NCI-H1105 (cell line): ENCODE data around the gene USP46.
A peak's percentile ranks its signal among the peaks of the same experiment; 100 is the strongest.

ENCODE experiments used
- DNase-seq: peaks from one replicate; lab custom pipeline; 2025; lab: John Stamatoyannopoulos, UW

Gene USP46

DNA sequence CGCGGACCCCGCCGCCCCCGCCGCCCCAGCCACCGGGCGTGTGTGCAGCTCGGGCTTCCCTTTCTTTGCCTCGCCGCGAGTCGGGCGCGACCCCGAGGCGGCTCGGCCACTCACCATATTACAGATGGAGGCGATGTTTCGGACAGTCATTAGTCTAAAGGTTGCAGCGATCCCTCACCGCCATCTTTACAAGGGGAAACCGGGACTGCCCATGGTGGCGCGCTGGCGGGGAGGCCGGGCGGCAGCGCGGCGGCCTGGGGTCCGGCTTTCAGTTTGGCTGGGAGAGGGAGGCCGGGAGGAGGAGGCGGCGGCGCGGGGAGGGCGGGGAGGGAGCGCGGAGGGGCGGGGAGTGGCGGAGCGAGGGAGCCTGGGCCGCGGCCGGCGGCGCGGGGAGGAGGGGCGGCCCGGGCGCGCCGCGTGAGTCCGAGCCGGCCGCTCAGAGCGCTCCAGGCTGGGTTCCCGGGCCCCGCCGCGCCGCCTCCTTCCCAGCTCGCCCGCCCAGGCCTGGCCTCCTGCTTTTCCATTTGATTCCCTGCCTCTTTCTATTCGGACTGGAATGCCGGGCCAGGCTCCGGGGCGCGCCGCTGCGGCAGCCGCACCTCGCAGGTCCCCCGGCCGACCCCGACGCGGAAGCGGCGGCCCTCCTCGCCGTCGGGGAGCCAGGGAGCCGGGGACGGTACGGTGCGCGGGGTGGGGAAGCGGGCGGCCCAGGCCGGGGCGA, at the start of gene USP46:
Gene USP46 (minus strand): TSS at position 301 of the 721 bp plus-strand sequence. CDS start 151 bp downstream, at position 150.
- DNase-seq: no peak

- peak; percentile 24 for DNase-seq
Observed at GRCh38 chr4:52704661-52705060, 45.6 kb upstream of the USP46 start.

DNA sequence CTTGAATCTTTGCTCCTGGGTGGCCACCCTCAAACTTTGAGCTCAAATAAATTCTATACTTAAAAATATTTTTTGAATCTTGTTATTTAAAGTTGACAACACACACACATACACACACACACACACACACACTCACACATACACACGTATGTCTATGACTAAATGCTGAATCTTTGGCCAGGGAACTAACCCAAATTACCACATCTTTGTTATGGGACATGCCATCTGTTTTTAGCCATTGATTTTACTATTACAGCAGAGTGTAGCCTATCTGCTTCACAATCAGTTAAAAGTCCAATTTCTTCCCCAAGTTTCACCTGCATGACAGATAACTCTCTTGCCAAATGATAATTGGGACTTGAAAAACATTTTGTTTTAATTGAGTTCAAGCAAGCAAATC, 45.0 kb upstream of the USP46 start:
- DNase-seq: peak; percentile 4

GRCh38 chr4:52701207-52701606, 42.1 kb upstream of the USP46 start:
- no peak for DNase-seq

GRCh38 chr4:52694936-52695335, 35.8 kb upstream of the USP46 start:
- no peak for DNase-seq

DNA sequence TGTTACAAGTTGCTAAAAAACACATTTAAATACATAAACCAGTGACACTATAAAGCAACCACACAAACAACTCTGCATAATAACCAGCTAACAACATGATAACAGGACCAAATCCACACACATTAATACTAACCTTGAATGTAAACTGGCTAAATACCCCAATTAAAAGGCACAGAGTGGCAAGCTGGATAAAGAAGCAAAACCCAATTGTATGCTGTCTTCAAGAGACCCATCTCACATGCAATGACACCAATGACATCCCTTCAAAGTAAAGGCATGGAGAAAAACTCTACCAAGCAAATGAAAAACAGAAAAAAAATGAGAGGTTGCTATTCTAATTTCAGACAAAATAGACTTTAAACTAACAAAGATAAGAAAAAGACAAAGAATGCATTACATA, 34.4 kb upstream of the USP46 start:
- DNase-seq: no peak

- DNase-seq: no peak
Observed at GRCh38 chr4:52689096-52689495, 30.0 kb upstream of the USP46 start.

DNA sequence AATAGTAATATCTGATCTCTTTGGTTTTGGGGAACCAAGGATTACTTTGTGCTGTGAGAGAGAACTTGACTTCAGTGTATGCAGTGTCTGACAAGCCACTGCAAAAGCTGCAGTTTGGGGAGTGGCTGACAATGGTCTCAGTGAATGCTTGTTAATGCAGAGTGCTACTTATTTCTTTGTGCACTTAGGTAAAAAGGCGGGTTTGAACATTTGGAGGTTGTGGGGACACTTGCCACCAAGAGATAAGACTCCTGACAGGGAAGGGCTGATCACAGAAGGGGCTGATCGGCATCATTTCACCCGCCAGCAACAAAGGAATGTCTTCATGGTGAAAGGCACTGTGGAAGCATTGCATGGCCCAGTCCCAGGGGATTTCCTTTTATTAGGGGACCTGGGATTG, 28.6 kb upstream of the USP46 start:
- no peak for DNase-seq

DNA sequence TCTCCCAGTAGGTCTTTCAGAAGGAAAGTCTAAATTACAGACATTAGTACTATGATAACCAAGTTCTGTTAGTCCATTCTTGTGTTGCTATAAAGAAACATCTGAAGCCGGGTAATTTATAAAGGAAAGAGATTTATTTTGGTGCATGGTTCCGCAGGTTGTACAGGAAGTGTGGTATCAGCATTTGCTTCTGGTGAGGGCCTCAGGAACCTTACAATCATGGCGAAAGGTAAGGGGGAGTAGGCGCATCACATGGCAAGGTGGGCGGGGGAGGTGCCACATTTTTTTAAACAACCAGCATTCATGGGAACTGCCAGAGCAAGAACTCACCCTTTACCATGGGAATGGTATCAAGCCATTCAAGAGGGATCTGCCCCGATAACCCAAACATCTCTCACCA, 26.2 kb upstream of the USP46 start:
- DNase-seq: no peak

- no peak for DNase-seq
Observed at GRCh38 chr4:52684896-52685295, 25.8 kb upstream of the USP46 start.

DNA sequence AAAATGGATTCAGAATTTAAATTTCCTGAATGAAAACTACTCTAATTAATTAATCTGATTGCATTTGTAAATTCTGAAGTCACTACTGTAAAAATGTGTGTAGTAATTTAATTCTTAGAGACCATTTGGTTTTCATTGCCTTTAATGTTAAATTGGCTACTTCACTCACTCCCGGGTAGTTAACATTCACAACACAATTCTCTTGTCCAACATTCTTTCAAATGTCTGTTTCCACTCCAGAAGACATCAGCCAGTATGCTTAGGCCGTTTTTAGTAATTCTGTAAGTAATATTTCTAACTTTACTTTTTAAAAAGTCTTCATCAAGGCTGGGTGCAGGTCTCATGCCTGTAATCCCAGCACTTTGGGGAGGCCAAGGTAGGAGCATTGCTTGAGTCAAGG, 21.3 kb upstream of the USP46 start:
- DNase-seq: no peak

GRCh38 chr4:52676536-52676935, 17.4 kb upstream of the USP46 start:
- DNase-seq: no peak

- no peak for DNase-seq
Observed at GRCh38 chr4:52675111-52675510, 16.0 kb upstream of the USP46 start.

DNA sequence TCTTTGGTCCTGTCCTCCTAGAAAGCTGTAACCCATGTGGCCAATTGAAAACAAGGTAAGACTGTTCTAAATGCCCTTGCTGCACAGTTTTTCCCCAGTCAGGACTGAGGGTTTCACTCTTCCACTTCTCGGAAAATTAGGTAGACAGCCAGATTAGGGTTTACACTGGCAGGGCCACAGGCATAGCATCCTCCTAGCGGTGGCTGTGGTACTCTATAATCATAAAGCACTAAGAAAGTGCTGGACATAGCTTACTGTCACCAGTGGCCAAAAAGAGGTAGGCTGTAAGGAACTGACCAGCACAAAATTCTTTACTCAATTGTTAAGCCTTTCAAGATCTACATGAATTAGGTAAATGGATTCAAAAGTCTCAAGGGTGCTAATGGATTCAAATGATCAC, 11.6 kb upstream of the USP46 start:
- DNase-seq: no peak

DNA sequence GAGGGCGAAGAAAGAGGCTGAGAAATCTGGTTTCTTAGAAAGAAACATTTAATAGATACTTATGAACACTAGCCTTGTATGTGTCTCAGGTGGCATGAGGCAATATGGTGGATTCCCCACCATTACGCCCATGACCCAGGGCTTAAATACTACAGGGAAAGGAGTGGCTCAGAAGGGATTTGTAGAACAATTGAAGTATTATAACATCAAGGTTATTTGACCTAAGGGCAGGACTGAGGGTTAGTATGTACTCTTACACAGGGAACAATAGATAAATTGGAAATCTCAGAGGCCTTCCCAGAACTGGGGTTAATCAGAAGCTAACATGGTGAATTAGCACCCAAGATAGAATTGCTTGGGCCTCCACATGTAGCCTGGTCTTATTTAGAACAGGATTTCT, 11.0 kb upstream of the USP46 start:
- no peak for DNase-seq

DNA sequence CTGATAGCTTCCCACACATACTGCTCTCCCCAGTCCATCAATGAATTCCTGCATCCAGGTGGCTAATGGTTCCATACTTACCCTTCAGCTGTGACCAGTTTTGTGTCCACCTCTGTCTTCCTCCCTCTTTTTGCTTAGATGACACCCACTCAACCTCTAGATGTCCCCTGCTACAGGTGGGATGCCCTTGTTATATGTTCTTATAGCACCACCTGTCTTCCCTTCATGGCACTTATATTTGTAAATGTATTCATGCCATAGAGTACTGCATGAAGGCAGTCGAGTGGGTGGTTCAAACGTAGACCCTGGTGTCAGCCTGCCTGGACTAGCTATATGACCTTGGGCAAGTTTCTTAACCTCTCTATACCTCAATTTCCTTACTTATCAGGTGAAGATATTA, 6.5 kb upstream of the USP46 start:
- no peak for DNase-seq

DNA sequence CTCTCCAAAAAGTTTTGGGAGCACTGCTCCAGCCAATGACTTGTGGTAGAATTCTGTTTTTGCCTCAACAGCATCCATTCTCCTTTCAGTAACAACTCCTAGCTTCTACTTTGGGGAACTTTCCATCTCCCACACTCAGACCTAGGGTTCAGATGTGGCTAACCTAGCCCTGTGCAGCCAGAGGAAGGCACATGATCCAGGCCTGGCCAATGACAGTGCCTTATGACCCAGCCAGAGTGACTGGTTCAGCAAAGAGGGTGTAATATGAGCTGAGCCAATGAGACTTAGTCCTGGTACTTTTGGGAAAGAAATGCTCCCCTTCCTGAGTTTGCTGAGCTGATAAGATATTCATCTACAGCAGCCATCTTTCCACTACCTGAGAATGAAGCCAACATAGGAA, 5.4 kb upstream of the USP46 start:
- no peak for DNase-seq

DNA sequence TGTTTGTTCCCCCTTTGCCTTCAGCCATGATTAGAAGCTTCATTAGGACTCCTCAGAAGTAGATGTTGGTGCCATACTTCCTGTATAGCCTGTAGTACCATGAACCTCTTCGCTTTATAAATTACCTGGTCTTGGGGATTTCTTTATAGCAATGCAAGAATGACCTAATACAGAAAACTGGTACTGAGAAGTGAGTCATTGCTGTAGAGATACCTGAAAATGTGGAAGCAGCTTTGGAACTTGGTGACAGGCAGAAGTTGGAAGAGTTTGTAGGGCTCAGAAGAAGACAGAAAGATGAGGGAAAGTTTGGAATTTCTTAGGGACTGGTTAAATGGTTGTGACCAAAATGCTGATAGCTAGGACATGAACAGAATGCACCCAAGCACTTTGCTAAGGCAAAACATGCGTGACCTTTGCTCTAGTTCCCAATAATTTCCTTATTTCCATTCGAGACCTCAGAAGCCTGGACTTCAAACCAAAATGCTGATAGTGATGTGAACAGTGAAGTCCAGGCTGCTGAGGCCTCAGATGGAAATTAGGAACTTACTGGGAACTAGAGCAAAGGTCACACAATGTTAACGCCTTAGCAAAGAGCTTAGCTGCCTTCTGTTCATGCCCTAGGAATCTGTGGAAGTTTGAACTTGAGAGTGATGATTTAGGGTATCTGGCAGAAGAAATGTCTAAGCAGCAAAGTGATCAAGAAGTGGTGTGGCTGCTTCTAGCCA, 3.0 kb upstream of the USP46 start:
- no peak for DNase-seq

GRCh38 chr4:52660643-52661042, 1.5 kb upstream of the USP46 start:
- no peak for DNase-seq

DNA sequence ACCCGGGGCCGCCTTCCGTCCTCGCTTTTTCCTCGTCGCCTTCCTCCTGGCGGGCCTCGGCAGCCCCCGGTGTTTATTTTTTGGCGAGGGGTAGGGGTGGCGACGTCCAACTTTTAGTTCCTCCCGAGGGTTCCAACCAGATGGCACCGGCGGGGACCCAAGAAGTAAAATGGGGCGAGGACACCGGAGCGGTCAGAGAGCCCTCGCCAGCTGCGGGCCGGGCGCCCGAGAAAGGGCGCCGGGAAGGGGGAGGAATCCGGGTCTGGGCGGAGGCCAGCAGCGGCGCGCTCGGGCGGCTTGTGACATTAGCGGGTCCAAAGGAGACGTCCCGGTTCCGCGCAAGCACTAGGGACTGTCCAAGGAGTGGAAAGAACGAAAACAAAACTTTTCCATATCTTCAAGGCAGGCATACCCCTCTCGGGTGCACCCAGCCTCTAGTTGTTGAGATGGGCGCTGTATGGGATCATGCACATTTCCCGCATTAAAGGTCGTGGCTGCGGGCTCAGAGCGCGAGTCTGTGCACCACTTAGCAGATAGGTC, 691 bp upstream of the USP46 start:
- DNase-seq: no peak

- no peak for DNase-seq
Observed at GRCh38 chr4:52658641-52659000, 480 bp downstream of the USP46 start.

GRCh38 chr4:52657618-52658501, 1.2 kb downstream of the USP46 start:
- DNase-seq: no peak

- no peak for DNase-seq
Observed at GRCh38 chr4:52657292-52657617, 1.8 kb downstream of the USP46 start.
